CD4-positive, alpha-beta T cell treated with Interferon gamma for 1 hour (primary cell): ENCODE measurements around the gene LRPPRC.
"Not testable (repeated sequence)": the region's sequence is repeated elsewhere in the genome, so short reads cannot be mapped to it uniquely, and the experiment has no call there.

Experiments
- DNase-seq: peaks from one replicate; pipeline ENCODE4 v3.0.0-alpha.2; 2020

LRPPRC gene

DNA sequence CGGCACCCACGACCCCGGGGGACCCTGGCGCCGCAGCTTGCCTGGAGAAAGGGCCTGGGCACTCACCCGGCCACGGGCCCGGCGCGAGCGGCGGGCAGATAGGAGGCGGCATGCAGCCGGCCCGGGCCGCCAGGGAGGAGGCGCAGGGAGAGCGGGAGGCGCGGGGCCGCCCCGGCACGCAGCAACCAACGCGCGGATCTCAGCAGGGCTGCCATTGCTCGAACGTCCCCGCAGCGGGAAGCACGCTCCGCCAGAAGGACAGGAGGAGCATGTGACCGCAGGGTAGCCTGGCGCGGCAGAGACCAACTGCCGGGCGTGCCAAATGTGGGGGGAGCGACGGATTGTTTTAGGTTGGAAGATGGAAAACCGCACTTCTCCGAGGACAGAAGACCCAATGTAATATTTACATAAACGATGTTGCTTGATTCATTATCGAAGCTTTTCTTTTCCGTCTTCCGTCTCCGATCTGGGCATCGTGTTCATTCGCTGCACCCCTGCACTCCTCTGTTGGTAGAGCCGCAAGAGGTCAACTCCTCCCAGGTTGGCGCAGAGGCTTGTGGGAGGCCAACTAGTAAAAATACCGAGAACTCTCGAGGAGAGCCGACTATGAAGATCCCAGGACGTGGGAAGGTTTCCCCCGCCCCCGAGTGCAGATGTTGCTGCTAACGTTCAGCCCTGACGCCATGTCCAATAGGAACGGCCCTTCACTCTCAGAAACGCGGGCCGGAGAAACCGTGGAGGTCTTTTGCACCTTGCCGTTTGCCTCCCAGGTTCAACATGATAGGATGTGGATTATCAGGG lies at the start of gene LRPPRC:
Gene LRPPRC (minus strand): TSS at position 257 of the 801 bp plus-strand sequence. CDS start 42 bp downstream, at position 215.
- DNase-seq: peak; percentile 89

DNA sequence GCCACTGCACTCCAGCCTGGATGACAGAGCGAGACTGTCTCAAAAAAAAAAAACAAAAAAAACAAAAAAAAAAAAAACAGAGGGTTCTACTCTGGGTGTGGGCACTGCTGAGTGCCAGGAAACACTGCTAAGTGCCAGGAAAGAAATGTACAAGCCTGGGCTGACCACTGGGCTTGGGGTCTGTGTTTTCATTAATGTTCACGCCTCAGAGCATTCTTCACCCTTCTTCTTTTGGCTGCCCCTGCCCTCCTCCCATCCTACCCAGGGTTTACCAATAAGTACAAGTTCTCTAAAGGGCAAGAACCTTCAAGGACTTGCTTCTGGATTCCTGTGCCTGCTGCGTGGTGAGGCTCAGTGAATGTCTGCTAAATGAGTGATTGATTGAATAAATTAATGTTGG lies 49.3 kb upstream of the LRPPRC start:
- DNase-seq: no peak

DNA sequence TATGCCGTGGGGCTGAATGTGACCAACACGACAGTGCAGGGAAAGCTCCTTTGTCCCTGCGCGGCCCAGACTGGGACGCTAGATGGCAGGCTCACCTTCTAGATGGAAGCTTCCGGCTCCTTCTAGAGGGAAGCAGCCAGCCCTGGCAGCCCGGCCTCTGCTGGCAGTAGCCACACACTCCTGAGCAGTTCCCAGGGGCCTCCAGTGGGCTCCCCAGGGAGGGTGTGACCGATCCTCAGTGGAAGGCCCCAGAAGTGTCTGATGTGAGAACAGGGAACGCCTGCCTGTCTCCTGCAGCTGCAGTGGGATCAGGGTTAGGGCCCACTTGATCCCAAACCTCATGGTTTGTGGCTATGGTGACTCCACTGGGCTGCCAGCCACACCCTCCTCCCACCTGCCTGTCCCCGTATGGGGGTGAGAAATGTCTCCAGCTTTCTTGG lies 48.5 kb upstream of the LRPPRC start:
- peak; percentile 72 for DNase-seq

DNA sequence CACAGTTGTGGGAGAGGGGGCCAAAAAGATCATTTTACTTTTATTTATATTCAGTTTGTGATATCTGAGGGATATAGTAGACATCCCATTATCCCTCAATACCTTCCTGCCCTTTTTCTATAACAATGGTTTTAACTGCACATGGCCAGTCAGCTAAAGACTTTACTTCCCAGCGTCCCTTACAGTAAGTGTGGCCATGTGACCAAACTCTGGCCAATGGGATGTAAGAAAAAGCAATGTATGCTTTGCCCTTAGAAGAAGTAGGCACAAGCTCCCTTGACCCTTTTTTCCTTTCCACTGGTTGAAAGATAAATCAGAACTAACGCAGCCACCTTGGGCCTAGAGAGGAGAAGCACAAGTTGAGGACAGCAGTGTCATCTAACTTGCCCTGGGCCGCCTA lies 44.6 kb upstream of the LRPPRC start:
- DNase-seq: no peak

DNA sequence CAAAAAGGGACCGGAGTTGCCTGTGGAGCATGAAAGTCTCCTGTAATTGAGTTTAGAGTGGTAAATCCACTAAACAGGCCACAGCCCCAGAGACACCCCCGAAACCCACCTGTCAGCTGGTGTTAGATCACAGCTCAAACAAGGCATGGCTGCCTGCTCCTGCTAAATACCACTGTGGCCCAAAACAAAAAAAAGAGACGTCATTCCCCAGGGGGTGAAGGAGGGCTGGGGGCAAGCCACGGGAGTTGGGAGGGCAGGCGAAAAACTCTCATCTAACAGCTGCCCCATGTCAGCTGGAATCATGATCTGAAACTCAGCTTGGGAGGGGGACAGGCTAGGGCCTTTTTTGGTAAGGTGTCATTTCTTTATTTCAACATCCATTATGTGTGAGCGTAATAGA lies 42.5 kb upstream of the LRPPRC start:
- DNase-seq: no peak

DNA sequence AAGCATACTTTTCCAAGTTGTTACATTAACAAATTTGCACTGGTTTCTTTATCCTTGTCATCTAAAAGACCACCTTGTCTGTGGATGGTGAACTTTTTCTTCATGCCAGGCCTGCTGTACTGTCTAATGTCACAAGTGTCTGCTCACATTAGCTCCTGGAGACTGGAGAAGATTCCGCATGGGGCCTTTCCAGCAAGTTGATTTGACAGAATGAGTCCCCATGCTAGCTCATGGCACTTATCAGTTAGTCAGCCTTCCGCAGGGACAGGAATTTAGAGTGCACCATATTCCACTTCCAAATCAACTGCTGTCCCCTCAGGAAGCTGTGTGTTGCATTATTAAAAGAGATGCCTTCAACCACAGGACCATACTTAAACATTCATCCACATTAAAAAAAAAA lies 41.4 kb upstream of the LRPPRC start:
- DNase-seq: no peak

DNA sequence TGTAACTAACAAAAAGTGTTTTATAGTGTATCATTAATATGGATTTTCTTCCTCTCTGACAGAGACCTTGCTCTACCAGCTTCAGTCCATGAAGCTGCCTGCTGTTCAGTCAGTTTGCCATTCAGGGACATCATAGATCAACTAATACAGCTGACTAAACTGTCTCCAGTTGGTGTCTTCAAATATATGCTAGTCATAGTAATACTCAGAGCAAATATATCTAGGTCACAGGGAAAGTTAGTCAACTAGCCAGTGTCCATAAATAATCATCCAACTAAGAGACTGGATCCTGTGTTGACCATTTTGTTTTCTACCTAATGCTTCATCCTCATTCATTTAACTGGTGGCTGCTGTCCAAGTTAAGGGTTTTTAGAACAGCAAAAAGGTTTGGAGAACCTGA lies 38.2 kb upstream of the LRPPRC start:
- DNase-seq: no peak

DNA sequence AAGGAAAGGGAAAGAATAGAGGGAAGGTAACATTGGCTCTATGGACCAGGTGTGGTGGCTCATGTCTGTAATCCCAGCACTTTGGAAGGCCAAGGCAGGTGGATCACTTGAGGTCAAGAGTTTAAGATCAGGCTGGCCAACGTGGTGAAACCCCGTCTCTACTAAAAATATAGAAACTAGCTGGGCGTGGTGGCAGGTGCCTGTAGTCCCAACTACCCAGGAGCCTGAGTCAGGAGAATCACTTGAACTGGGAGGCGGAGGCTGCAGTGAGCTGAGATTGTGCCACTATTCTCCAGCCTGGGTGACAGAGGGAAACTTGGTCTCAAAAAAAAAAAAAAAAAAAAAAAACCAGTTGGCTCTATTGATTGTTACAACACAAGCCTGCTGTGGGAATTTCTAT lies 31.3 kb upstream of the LRPPRC start:
- not testable (repeated sequence) for DNase-seq

DNA sequence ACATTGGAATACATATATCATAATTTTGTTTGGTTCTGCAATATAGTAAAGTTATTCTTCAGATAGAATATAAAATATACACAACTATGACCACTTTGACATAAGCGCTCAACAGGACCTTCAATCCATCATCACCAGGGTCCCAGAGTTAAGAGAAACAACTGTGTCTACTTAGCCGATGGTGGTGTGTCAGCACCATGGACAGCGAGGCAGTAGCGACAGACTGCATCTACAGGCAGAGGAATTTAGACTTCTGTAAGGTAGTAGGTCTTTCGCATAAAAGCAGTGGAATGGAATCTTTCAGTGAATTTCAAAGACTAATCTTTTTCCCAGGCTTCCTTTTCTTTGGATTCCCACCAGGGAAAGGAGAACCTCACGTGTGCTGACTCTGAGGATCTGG lies 20.5 kb upstream of the LRPPRC start:
- DNase-seq: no peak

DNA sequence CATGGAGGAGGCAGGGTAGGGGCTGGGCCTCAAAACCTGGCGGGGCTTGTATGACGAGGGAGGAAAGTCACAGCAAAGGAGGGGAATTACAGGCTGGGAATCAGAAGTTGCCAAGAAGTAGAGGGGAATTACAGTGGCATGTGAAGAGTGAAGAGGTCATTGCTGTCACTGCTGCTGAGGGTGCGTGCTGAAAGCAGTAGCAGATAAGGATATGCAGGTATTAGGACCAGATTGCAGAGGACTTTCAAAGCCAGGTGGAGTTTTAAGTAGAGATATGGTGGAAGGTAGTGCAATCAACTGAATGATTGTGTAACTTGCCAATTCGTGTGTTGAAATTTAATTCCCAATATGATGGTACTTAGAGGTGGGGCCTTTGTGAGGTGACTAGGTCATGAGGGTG lies 19.4 kb upstream of the LRPPRC start:
- no peak for DNase-seq

DNA sequence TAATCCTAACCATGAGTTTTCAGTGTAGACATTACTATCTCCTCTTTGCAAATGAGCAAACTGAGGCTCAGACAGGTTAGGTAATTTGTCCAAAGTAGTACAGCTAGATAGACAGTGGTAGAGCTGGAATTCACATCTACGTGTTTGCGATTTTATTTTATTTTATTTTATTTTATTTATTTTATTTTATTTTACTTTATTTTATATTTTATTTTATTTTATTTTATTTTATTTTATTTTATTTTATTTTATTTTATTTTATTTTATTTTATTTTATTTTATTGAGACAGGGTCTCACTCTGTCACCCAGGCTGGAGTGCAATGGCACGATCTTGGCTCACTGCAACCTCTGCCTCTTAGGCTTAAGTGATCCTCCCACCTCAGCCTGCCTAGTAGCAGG lies 17.4 kb upstream of the LRPPRC start:
- not testable (repeated sequence) for DNase-seq

DNA sequence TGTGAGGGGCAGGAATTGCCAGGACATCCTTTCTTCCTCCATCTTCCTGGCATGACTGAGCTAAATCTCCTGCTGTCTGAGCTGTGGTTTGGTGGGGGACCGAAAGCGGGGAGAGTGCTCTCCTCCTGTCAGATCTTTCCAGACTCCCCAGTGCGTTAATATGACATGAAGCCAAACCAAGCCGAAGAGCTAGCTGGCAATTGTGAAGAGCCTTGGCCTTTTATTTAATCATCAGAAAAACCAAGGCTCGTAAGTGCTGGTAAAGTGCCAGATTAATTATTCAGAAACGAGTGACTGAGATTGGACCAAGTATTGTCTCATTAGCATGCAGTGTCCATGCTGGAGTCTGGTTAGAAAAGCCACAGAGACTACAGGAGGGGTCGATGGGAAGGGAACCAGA lies 14.5 kb upstream of the LRPPRC start:
- DNase-seq: no peak

DNA sequence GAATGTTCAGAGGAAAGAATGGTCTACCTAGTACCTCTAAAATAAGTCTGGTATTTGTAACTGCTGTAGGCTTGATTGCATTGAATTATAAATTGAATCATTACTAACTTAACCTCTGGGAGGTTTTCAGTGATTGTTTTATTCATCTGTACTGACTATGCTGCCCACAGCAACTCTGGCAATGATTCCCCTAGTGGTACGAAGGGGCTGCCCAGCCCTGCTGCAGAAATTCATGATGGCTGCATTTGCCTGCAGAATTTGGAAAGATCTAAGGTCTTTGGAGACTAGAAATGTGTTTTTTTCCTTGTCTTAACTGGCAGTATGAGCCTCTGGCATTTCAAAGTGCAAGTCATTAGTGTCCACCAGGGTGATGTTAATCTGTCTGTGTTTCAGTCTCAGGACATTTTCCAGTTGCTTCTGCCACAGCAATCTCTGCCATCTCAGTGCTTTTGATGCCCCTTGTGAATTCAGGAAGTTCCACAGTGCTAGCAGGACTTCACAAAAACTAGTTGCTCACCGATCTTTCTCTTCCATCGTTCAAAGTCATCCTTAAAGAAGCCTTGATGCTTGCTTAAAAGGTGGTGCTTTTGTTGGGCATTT lies 13.4 kb upstream of the LRPPRC start:
- no peak for DNase-seq

DNA sequence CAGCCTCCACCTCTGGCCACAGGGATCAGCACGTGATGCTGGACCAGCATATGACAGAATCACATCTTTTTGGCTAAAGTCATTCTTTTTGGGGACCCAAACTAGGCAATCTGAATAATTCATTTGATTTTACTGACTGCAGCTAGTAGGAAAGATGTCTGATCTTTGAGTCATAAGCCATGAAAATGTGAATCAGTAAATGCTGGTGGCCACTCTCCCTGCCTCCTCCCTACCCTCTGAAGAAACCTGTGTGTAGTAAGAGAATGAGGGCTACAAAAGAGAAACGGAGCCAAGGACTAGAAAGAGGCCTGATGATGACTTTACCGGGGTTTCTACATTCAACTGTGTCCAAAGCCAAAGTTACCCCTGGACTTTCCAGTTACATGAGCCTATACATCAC lies 10.1 kb upstream of the LRPPRC start:
- no peak for DNase-seq

DNA sequence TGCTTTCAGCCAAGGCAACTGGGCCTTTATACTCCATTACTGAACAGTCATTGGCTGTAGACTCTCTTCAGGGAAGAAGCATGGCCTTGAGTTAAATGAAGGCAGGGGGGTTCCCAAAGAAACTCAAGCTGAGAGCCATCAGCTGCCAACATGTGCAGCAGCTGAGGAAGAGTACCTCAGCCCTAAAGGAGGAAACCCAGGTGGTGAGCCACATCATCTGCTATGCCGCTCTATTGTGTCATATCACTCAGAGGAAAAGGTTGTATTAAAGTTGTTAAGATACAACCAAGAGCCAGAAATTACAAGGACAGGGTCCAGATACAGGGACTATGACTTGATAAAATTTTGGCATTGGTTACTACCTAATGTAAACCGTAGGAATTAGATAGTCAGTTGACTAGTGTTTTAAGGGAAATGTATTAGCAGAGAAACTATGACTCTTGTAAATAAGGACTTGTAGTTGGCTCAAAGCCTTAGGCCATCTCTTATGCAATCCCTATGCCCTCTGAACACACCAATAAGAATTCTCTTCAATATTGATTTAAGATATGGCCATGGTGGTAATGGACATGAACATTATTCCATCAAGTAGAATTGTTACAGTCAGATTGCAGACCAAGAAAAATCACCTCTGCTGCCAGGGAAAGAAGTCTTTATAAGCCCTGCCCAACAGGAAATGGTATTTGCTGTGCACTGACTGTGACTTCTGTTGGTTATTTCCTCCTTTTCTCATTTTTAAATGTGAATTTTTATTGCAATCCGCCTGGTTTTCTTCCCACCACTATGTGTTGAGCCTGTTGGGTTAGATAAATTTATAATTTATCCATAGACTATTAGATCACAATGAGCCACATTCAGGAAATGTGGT lies 9.2 kb upstream of the LRPPRC start:
- DNase-seq: no peak

DNA sequence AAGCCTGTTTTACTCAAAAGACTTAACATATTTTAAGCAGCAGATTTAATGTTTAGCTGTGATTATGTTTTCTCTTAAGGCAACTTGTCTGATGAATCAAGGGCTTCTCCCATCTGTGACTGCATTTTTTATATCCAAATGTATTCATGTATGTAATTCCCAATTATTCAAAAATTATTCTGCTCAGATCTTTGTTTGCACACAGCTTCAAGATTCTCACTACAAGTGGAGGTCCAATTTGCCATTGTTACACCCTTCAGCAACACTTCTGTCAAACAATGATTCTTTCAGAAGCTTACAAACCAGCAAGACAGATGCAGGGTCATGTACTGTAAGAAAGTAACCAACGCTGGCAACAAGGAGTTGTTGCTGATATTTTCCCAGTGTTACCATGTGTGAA lies 5.9 kb upstream of the LRPPRC start:
- DNase-seq: no peak

DNA sequence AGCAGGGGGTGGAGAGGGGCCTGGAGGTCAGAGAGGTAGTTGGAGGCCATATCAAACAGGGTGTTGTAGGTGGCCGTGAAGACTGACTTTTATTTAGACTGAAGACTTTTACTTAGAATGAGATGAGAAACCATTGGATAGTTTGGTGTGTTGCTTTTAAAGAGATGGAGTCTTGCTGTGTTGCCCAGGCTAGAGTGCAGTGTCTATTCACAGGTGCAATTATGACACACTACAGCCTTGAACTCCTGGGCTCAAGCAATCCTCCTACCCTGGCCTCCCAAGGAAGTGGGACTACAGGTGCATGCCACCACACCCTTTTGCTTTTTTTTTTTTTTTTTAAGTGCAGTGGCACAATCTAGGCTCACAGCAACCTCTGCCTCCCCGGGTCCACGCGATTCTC lies 2.5 kb upstream of the LRPPRC start:
- DNase-seq: no peak

DNA sequence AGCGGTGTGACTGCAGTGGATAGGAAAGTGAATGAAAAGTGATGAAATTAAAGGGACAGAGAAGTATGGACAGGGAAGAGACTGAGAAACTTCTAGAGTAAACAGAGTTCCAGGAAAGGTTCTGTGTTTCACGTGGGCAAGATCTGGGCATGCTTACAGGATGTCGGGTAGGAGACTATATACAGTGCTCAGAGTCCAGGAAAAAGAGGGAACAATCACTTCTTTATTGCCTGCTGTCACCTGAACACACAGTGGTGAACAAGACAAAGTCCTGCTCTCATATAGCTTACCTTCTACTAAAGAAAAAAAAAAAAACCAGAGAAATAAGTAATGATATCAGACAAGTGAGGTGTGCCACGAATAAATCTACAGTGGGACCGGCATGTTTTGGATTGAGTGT lies 2.4 kb downstream of the LRPPRC start:
- DNase-seq: no peak

DNA sequence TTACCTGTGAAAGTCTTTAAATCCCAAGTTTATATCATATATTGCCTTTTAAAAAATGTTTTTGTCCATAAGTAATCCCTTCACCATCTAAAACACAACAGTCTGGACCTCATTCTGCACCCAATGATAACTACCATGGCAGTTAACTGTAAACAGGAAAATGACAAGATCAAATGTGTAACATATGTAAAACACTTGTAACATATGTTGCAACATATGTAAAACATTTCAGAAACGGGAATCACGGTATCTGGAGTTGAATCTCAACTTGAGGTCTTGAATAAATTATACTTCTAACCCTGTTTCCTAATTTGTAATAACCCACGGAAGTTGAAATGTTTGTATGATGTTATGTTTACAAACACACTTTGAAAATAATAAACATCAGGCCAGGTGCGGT lies 6.2 kb downstream of the LRPPRC start:
- no peak for DNase-seq

DNA sequence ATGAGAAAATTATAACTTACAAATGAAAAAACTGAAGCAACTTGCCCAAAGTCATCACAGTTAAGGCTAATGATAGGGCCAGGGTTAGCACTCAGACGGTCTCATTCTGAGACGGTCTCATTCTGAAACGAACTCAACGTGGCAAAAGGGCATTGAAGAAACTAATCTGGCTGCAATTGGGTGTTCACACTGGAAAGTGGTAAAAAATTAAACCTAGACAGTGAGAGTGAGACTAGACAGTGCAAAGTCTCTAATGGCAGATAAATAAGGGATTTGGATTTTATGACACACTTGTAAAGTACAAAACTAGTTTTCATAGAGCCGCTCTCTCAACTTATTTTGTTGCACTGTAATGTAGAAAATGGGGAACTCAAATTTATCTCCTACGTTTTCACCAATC lies 9.2 kb downstream of the LRPPRC start:
- DNase-seq: no peak

DNA sequence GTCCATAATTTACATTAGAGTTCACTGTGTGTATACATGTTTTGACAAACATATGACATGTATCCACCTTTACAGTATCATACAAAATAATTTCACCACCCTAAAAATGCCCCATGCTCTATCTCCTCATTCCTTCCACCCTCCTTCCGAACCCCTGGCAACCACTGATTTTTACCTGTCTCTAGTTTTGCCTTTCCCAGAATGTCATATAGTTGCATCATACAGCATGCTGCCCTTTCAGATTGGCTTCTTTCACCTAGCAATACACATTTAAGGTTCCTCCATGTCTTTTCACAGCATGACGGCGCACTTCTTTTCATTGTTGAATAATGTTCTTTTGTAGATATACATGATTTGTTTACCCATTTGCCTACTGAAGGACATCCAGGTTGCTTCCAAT lies 10.4 kb downstream of the LRPPRC start:
- DNase-seq: no peak

DNA sequence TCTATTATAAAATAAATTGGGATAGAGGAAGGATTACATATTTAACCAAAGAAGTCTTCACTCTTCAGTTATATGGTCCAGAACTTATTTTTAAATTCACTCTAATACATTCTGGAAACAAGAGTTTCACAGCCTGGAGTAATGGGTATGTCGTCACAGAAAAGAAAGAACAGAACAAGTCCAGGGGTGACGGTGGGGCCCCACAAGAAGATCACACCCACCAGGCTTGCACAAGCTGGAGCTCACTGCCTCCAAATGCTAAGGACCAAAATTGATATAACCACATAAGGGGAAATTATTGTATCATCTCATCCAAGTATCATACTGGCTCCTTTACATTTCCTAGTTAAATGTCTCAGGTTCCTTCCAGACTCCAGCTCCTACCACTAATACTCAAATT lies 11.3 kb downstream of the LRPPRC start:
- DNase-seq: no peak

DNA sequence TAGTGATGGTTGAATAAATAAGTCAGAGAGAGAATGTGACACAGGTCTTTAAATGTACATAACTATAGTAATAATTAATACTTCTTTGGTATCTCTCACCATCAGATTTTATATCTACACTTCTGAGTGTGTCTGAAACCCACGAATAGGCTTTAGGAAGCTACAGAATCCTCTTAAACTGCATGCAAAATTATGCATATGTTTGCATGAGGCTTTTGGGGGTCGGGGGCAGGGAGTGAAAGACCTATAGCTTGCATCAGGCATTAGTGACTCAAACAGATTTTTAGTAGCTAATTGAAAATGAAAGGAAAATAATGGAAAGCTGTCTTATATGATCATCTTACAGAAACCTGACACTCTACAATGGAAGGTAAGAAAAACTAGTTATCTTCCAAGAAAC lies 14.9 kb downstream of the LRPPRC start:
- DNase-seq: no peak
